GM19397 (cell line): ENCODE results near the gene KLHL26.

Source experiments
- ATAC-seq: cut with Tn5 transposase; IDR thresholded peaks from one replicate; pipeline ENCODE4 v1.9.1; 2021; ENCODE audit warnings: mild to moderate bottlenecking, moderate library complexity; ENCODE audit not compliant: unreplicated experiment

KLHL26 gene

GRCh38 chr19:18612051-18612771 is 24.6 kb upstream of the KLHL26 start:
- no peak for ATAC-seq

DNA sequence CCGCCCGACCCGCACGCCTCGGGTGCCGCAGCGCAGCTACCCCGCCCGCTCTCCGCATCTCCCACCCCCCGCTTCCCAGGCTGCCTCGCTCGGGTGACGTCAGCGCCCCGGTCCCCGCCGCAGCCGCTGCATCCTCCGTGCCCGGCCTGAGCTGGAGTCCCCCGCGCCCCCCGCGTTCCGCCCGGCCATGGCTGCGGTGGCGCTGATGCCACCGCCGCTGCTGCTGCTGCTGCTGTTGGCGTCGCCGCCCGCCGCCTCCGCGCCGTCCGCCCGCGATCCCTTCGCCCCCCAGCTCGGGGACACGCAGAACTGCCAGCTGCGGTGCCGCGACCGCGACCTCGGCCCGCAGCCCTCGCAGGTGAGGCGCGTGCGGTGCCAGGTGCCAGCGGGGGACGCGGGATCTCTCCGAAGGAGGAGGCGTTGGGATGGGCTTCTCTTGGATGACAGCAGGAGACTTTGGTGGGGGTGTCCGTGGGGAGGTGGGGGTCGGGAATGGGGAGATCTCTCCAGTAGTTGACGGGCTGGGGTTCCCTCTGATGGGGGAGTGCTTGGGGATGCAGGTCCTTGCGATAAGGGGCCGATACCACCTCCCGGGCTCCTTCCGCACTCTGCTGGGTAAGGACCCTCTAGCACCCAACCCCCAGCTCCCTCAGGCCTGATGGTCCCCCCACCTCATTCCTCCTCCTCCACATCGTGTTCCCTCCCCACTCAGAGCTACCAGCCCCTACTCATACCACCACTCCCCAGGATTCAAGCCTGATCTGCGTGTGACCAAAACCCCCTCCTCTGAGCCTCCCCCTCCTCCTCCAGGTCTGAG is 23.8 kb upstream of the KLHL26 start, which contains the start of gene TMEM59L:
Gene TMEM59L, plus strand, starts transcription at position 99 of the 817 bp plus-strand sequence. Its CDS starts 89 bp downstream, at position 188.
- ATAC-seq = no peak

- ATAC-seq = no peak
These were observed 23.1 kb upstream of the KLHL26 start for GRCh38 chr19:18613589-18614234.

GRCh38 chr19:18616023-18616422 is 20.8 kb upstream of the KLHL26 start:
- no peak for ATAC-seq

DNA sequence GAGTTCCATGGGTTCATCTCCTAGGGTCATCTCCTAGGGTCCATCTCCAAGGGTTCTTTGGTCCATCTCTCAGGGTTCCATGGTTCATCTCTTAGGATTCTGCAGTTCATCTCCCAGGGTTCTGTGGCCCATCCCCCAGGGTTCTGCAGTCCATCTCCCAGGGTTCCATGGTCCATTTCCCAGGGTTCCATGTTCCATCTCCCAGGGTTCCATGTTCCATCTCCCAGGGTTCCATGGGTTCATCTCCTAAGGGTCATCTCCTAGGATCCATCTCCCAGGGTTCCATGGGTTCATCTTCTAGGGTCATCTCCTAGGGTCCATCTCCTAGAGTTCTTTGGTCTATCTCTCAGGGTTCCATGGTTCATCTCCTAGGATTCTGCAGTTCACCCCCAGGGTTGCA is 19.3 kb upstream of the KLHL26 start:
- ATAC-seq = no peak

DNA sequence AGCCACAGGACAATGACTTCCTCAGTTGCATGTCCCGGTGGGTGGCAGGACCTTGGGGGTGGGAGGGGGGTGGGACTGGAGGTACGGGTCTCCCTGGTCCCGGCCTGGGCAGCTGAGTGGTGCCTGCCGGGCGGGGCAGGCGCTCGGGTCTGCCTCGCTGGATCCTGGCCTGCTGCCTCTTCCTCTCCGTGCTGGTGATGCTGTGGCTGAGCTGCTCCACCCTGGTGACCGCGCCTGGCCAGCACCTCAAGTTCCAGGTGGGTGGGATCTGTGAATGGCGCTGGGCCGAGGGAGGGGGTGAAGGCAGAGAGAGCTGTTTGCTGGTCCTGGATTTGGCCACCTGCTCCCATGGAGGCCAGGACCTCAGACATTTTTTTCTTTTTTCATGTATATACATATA is 18.6 kb upstream of the KLHL26 start:
- no peak for ATAC-seq

DNA sequence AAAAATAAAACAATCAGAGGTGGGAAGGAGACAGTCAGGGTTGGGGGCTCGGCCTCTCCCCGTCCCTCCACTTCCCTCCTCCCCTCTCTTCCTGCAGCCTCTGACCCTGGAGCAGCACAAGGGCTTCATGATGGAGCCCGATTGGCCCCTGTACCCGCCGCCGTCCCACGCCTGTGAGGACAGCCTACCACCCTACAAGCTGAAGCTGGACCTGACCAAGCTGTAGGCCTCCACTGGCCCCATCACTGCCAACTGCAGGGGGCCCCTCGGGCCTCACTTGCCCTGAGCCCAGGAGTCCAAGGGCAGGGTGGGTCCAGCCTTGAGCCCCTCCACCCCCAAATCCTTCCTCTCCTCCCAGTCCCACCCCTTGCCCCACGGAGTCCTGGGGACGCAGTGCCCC is 16.5 kb upstream of the KLHL26 start:
- ATAC-seq = no peak

DNA sequence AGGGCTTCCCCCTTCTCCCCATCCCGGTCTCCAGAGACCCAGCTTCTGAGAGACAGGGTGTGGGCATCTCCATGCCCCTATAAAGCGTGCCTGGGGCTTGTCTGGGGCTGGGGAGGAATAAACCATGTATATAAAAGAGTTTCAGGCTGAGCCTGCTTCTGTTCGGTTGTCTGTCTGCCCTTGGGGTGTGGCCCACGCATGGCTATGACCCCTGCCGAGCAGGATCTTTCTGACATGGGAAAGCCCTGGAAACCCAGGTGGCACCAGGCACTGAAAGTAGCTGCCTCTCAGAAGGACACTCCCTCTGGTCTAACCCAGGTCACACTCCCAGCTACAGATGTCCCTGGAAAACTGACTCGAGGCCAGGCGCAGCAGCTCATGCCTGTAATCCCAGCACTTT is 15.9 kb upstream of the KLHL26 start:
- no peak for ATAC-seq

DNA sequence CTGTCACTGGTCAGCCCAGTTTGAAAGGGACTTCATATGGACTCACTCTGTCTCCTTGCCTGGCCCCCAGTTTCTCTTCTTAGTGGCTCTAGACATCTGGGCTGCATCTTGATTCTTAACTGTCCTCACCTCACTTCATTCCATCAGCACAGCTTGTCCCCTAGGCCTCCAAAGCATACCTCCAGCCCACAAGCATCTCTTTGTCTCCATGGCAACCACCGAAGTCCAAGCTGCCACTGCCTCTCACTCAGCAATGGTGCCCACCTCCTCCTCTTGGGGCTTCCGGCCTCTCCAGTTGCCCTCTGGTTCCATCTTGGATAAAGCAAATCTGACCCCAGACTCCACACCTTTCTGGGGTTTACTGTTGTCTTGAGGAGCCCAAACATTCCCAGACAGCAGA is 9.9 kb upstream of the KLHL26 start:
- ATAC-seq = no peak

DNA sequence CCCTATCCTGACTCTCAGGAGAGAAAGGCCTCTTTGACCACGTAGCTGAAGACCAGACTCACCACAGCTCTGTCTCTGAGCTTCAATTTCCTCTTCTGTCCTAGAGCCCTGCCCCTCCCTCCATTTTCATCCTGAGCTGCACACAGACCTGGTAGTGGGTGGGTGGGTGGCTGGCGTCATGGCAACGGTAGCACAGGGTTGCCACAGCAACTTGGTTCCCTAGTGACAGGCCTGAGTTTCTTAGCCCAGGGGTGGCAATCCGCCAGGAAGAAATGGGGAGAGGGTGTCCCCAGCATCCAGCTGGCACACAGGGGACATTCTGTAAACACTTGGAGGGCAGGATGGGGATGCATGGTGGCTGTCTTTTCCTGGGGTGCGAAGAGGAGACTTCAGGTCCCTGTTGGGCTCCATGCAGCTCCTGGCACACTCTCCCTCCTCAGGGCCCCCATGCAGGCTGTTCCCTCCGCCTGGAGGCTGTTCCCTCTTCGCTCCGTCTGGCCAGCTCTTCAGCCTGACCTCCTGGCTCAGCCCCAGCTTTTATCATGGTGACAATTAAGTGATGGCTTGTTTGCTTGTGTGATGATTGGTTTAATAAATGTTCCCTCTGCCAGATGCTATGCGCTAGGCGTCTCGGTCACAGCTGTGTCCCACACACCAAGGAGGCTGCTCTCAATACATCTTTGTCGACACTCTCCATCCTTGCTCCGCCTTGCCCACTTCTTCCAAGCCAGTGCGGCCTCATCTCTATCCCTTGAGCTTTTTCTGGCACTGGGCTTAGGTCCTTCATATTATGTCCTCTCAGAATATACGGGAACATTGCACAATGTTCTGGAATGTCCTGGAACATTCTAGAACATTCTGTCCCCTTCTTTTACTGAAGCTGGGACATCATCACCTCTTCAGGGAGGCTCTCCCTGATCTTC is 7.4 kb upstream of the KLHL26 start:
- ATAC-seq = no peak

DNA sequence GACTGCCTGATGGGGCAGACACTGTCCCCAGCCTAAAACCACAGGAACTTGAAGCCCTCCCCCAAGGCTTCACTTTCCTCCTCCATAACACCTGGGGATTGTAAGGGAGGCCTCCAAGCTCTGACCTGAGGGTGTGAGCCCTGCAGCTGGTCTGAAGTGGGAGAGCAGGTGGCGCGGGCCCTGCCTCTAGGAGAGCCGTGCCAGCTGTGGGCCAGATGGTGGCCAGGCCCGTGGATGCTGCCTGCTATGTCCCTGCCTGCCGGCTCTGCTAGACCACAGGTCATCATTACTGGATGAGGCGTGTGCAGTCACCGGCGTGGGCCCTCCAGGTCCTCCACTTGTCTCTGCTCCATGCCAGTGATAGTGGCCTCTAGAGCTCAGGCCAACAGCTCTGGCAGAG is 3.5 kb upstream of the KLHL26 start:
- ATAC-seq = no peak

GRCh38 chr19:18634612-18635297 is 2.1 kb upstream of the KLHL26 start:
- no peak for ATAC-seq

- ATAC-seq = no peak
These were observed 1.0 kb upstream of the KLHL26 start for GRCh38 chr19:18635831-18636182.

GRCh38 chr19:18636183-18636968 is 452 bp upstream of the KLHL26 start:
- peak; percentile 86 for ATAC-seq

GRCh38 chr19:18637673-18638630 is 1.1 kb downstream of the KLHL26 start:
- ATAC-seq = no peak

DNA sequence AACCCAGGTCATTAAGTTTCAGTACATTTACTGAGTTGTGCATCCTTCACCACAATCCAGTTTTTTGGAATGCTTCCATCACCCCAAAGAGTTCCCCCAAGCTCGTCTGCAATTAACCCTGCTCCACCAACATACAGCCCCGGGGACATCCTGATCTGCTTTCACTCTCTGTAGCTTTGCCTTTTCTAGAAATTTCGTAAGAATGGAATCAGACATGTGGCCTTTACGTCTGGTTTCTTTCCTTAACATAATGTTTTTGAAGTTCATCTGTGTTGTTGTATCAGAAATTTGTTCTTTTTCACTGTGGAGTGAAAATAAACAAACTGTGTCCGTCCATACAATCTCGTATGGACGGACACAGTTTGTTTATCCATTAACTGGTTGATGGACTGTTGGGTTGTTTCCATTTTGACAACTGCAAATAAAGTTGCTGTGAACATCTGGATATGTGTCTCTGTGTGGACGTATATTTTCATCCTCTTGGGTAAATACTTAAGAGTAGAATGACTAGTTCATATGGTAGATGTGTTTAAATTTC is 2.9 kb downstream of the KLHL26 start:
- ATAC-seq = no peak

DNA sequence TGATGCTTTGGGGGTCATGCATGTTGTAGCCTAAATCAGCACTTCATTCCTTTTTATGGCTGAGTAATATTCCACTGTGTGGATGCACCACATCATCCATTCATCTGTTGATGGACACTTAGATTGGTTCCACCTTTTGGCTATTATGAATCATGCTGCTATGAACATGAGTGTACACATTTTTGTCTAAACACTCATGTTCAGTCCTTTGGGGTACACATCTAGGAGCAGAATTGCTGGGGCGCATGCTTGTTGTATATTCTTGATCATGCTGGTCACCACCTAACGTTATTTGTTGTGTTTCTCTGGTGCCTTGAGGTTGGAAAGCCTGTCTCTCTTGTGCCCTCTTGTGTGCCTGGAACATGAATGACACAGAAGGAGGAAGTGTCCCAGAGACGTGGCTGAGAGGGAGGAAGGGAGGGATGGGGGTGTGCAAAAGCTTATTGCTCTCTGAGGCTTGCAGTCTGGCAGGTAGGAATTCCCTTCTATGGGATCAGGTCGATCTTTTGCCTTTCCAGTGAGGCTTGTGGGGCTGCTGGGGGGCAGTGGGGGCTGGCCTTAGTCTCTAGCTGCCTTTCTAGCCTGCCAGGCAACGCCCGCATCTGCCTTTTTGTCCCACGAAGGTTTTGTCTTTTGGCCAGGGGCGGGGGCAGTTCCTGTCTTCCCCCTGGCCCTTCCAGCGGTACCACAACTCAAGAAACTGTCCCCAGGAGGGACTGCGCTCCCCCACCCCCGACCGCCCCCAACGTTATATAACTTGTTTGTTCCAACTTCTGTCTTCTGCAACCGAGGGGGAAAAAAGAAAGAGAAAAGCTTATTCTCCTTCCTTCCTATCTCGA is 7.6 kb downstream of the KLHL26 start:
- no peak for ATAC-seq
